Activated CD8-positive, alpha-beta memory T cell treated with anti-CD3 and anti-CD28 coated beads for 36 hours (primary cell): ENCODE measurements around the gene PDE11A. TPM values are rescaled to one million over a fixed set of nuclear protein-coding genes. Genes with fewer than 3 reads are reported as not detected.

ENCODE experiments used
- CTCF ChIA-PET: fragments of 350-600 bp; sonication (Branson Sonifier 250); formaldehyde crosslinking; loops from one replicate; lab custom pipeline; 2021; ENCODE audit warnings: antibody characterized with exemption; lab: Charles Lee
- POLR2A ChIA-PET: fragments of 350-600 bp; sonication (Branson Sonifier 250); formaldehyde crosslinking; loops from one replicate; lab custom pipeline; 2021; ENCODE audit warnings: antibody characterized with exemption; lab: Charles Lee
- total RNA-seq, 2 experiments: library from RNA; stranded (reverse); gene quantifications; one replicate each; pipeline ENCODE4 v1.2.3, GENCODE V29; 2021

The PDE11A gene
- total RNA-seq, 2 experiments from 2014 or later, result not detected

DNA sequence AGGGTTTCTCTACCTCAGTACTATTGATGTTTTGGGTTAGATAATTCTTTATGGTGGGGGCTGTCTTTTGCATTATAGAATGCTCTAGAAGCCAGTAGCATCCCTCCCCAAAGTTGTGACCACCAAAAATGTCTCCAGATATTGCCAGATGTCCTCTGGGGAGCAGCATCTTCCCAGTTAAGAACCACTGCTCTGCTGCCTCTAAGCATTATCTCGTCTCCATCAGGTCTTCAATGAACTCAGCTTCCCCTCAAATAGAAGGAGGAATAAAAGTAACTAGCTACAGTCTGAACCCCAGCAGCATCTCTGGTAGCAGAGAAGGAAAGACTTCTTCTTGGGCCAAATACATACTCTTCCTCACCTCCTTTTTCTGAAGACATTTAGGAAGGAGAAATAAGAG is 435.9 kb downstream of the PDE11A start:
- POLR2A ChIA-PET, result no interaction called here
- CTCF ChIA-PET, result no interaction called here

- ChIA-PET CTCF (no interaction called here), POLR2A (no interaction called here)
Measured at GRCh38 chr2:177635696-177636095, 436.9 kb downstream of the PDE11A start.

DNA sequence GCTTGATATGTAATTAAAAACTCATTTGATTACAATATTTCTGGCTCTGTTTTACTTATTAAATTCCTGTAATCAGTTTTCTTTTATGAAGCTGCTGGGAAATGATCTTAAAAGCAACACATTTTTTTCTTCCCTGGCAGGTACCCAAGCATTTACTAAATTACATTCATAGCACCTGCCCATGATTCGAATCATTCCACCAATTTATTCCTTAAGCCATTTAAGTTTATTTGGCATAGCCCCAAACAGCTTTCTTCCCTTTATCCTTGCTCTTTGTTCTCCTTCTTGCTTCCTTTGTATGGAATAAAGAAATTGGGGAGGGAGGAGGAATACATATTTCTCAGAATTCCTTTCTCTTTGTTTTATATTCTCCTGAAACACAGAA is 438.7 kb downstream of the PDE11A start:
- ChIA-PET POLR2A (no interaction called here), CTCF (interaction anchor here (1.4 kb wide), 1 partner anchor 30 kb away, joined by 3 read pairs; no protein-coding TSS in a partner anchor)

- ChIA-PET CTCF (interaction anchor here (1.4 kb wide), 1 partner anchor 29 kb away, joined by 3 read pairs; no protein-coding TSS in a partner anchor), POLR2A (no interaction called here)
Measured at GRCh38 chr2:177633111-177633510, 439.5 kb downstream of the PDE11A start.

DNA sequence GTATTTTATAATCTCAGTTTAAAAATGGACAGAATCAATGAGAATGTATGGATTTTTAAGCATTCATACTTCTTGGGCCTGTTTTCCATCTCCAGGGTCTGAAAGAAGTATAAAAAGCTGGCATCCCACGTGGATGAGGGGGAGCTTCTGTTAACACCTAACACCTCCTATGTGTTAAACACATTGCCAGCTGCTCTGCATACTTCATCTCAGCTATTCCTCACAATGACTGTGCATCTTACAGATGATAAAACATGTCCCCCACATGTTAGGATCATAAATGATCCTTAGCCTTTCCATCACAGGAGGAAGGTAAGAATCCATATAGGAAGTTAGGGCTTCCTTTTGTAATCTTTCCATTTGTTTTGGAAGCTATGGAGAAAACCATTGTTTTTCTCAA is 440.9 kb downstream of the PDE11A start:
- POLR2A ChIA-PET, result no interaction called here

GRCh38 chr2:177629357-177630024 is 443.1 kb downstream of the PDE11A start:
- POLR2A ChIA-PET, result no interaction called here
- CTCF ChIA-PET, result no interaction called here

More for the DNA sequence above, 440.9 kb downstream of the PDE11A start:
- CTCF ChIA-PET, result no interaction called here

- CTCF ChIA-PET, result no interaction called here
Measured at GRCh38 chr2:177628831-177629230, 443.7 kb downstream of the PDE11A start.

GRCh38 chr2:177625744-177626650 is 446.6 kb downstream of the PDE11A start:
- POLR2A ChIA-PET, result interaction anchor here (0.5 kb wide), 1 partner anchor 233 kb away, joined by 3 read pairs; no protein-coding TSS in a partner anchor
- CTCF ChIA-PET, result interaction anchor here (0.7 kb wide), 1 partner anchor 117 kb away, joined by 3 read pairs; no protein-coding TSS in a partner anchor

More at GRCh38 chr2:177628831-177629230, 443.7 kb downstream of the PDE11A start:
- POLR2A ChIA-PET, result no interaction called here

DNA sequence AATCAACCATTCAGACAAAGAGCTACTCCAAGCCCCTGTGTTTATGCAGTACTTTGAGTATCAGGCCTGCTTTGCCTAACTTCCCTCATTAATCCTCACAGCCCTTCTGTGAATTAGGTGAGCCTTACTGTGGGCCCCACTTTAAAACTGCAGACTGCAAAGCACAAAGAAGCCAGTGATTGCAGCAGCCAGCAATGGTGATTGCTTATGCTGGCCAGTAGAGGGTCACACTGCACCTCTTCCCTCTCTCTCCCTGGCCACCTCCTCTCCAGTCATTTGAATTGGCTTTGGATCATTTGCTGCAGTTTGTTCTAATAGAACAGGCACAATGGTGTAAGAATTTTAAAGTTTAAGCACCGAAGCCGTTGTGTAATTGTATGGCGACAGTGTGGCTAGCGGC is 450.1 kb downstream of the PDE11A start:
- ChIA-PET CTCF (no interaction called here), POLR2A (no interaction called here)

- ChIA-PET CTCF (interaction anchor here (0.6 kb wide), 1 partner anchor 1376 kb away, joined by 4 read pairs; no protein-coding TSS in a partner anchor), POLR2A (no interaction called here)
Measured at GRCh38 chr2:177619986-177620385, 452.6 kb downstream of the PDE11A start.

- ChIA-PET CTCF (no interaction called here), POLR2A (no interaction called here)
Measured at GRCh38 chr2:177619461-177619860, 453.1 kb downstream of the PDE11A start.

- ChIA-PET POLR2A (no interaction called here), CTCF (no interaction called here)
Measured at GRCh38 chr2:177618255-177619253, 454.0 kb downstream of the PDE11A start.

- ChIA-PET POLR2A (no interaction called here), CTCF (no interaction called here)
Measured at GRCh38 chr2:177617849-177618248, 454.7 kb downstream of the PDE11A start.

DNA sequence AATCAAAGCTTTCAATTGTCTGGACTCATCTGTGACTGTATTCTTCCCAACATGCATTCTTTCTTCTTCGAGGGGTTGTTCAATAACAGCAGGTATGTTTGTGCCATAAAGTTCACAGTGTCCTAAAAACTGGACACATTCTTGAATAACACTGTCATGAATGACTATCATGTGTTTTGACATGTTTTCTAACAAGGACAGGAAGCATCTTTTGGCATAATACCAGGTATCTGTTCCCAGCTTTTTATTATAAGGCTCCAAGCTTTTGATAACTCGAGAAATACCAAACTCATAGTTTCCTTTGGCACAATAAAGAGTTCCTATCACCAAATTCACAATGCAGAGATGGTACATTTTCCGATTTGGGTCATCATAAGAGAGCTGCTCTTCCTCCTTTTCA is 455.8 kb downstream of the PDE11A start:
- ChIA-PET CTCF (no interaction called here), POLR2A (no interaction called here)

DNA sequence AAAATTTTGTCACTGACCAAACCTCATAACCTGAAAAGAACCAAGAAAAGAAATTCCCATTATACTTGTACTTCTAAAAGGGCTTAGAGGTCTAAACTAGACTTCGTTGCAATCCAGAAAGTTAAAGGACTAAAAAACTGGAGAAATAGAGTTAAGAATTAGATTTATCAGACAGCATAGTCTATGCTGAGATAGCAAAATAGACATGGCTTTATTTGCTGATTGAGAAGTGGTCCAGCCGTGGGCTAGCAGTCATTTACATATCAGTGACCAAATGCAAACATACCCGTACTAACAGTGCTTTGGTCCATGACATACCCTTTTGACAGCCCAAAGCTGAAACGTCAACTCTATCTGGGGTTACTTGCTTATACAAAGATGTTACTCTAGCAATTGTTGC is 456.5 kb downstream of the PDE11A start:
- CTCF ChIA-PET, result no interaction called here
- POLR2A ChIA-PET, result no interaction called here

DNA sequence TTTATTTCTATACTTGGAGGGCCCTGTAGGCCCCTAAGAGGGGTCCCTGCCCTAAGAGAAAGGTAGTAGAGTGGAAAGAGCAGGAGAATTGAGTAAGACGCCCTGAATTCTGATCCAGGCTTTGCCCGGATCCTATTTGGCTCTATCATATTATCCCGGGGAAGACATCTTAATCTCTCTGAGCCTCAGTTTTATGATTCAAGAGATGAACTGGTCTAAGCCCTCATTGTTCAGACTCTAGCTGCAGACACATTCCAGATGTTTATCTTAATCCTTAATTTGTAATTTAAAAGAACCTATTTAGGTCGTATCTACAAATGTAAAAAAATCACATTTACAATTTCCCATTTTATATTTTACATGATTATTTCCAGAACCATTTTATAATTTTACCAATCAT is 459.9 kb downstream of the PDE11A start:
- POLR2A ChIA-PET, result no interaction called here
- CTCF ChIA-PET, result no interaction called here

GRCh38 chr2:177611310-177611886 is 461.2 kb downstream of the PDE11A start:
- ChIA-PET POLR2A (no interaction called here), CTCF (no interaction called here)

- ChIA-PET CTCF (no interaction called here), POLR2A (no interaction called here)
Measured at GRCh38 chr2:177610813-177611212, 461.8 kb downstream of the PDE11A start.

- ChIA-PET POLR2A (no interaction called here), CTCF (no interaction called here)
Measured at GRCh38 chr2:177606636-177607035, 465.9 kb downstream of the PDE11A start.
